ENCODE data around the gene TSC22D4. TPM values are rescaled to one million over a fixed set of nuclear protein-coding genes. Genes with fewer than 3 reads are reported as not detected.
"Not testable (repeated sequence)": the region's sequence is repeated elsewhere in the genome, so short reads cannot be mapped to it uniquely, and the experiment has no call there.

Gene TSC22D4
- total and polyA plus RNA-seq, 5 experiments from 2014 or later = 30.3 to 129 (median 35.9) TPM

DNA sequence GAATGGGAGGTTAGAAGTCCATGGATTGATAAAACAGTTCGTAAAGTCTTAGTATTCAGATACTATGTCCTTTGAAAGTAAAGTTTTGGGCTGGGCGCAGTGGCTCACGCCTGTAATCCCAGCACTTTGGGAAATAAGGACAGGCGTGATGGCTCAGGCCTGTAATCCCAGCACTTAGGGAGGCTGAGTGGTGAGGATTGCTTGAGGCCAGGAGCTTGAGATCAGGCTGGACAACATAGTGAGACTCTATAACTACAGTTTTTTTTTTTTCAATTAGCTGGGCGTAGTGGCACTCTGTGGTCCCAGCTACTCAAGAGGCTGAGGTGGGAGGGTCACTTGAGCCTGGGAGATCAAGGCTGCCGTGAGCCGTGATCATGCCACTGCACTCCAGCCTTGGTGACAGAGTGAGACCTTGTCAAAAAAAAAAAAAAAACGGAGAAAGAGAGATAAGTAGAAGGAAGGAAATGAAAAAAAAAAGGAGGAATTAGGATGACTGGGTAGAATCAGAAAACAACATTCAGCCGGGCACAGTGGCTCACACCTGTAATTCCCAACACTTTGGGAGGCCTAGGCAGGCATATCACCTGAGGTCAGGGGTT lies 34.3 kb upstream of the TSC22D4 start:
- no peak for DNase-seq
- H3K27ac Mint-ChIP-seq = peak overlapping the region in 4 of 10 donors; percentile 15 to 78 (median 58)
- H3K4me3 Mint-ChIP-seq = peak overlapping the region in 1 of 10 donors; percentile 61
- H3K27me3 Mint-ChIP-seq = peaks cover 0 to 7% (median 0%) of the 10 kb centered on the region in 5 donors
- no peak for ATAC-seq
- H3K9me3 Mint-ChIP-seq = no peaks in the 10 kb centered on the region
- H3K4me1 Mint-ChIP-seq = peaks cover 17 to 47% (median 35%) of the 10 kb centered on the region in 4 donors
- H3K36me3 Mint-ChIP-seq = no peaks in the 10 kb centered on the region
- POLR2A ChIA-PET = interaction anchor here (0.6 to 1.2 kb wide), 6 partner anchors 19 to 1800 kb away, joined by 3 to 6 read pairs (median 4); no protein-coding TSS in a partner anchor

DNA sequence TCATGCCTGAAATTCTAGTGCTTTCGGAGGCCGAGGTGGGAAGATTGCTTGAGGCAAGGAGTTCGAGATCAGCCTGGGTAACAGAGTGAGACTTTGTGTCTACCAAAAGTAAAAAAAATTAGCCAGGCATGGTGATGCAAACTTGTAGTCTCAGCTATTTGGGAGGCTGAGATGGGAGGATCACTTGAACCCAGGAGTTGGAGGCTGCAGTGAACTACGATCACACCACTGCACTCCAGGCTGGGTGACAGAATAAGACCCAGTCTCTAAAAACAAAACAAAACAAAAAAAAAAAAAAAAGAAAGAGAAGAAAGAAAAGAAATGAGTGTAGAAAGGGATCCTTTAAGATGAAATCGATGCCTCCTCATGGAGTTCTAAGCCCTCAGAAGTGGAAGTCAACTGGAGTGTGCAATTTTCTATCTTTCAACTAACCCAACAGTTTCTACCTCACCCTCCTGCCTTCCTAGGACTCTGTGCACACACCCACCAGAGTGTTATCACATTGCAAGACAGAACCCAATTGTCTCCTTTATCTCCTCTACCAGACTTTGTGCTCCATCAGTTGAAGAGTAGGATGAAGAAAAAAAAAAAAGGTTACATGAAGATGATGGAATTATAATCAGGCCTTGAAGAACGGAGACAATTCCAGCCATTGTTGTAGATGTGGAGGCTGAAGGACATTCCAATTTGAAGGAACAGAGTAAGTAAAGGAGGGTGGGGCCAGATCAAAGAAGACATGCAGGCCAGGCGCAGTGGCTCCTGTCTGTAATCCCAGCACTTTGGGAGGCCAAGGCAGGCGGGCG lies 31.6 kb upstream of the TSC22D4 start:
- Mint-ChIP-seq H3K27ac (peak overlapping the region in 1 of 10 donors; percentile 61), H3K4me1 (peaks cover 8 to 28% (median 18%) of the 10 kb centered on the region in 4 donors), H3K27me3 (peaks cover 0 to 7% (median 0%) of the 10 kb centered on the region in 5 donors), H3K9me3 (no peaks in the 10 kb centered on the region), H3K36me3 (no peaks in the 10 kb centered on the region), H3K4me3 (peak overlapping the region in 1 of 10 donors; percentile 31)
- ATAC-seq (no peak), DNase-seq (no peak)
- POLR2A ChIA-PET = no interaction called here

DNA sequence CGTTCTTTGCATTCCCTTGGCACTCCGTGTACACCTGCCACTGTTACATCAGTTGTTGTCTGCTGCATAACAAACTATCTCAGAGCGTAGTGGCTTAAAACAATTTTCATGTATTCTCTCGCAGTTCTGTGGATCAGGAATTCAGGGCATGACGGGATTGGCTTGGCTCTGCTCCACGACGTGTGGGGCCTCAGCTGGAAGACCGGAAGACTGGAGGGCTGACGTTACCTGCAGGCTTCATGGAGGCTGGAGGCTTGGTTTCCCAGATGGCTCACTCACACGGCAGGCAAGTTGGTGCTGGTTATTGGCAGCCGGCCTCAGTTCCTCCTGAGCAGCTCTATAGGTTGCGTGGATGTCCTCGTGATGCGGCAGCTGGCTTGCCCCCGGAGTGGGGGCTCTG lies 30.2 kb upstream of the TSC22D4 start:
- Mint-ChIP-seq H3K4me1 (peaks cover 0 to 19% (median 12%) of the 10 kb centered on the region in 4 donors), H3K27me3 (peaks cover 0 to 7% (median 0%) of the 10 kb centered on the region in 5 donors), H3K4me3 (no peak overlapping the region), H3K36me3 (no peaks in the 10 kb centered on the region), H3K9me3 (no peaks in the 10 kb centered on the region), H3K27ac (no peak overlapping the region)
- ATAC-seq (no peak), DNase-seq (no peak)
- POLR2A ChIA-PET = no interaction called here

DNA sequence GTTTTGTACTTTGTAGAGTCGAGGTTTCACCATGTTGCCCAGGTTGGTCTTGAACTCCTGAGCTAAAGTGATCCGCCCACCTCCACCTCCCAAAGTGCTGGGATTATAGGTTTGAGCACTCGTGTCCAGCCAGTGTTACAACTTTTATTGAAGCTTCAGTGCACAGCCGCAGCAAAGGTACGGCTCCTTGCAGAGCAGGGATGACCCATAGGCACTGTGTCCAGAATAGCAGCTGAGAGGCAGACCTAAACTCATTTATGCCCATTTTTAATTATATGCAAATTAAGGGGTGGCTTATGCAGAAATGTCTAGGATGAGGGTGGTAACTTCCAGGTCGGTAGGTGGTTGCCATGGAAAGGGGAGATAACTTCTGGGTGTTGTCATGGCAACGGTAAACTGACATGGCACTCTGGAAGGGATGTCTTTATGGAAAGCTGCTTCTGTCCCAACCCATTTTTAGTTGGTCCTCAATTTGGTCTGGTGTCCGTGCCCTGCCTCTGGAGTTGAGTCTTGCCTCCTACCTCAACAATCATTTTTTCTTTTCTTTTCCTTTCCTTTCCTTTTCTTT lies 27.4 kb upstream of the TSC22D4 start:
- no peaks in the 10 kb centered on the region for H3K36me3 Mint-ChIP-seq
- no peak overlapping the region for H3K4me3 Mint-ChIP-seq
- POLR2A ChIA-PET = interaction anchor here (0.7 to 1.4 kb wide), 3 partner anchors 13 to 169 kb away, joined by 5 to 7 read pairs (median 5); no protein-coding TSS in a partner anchor
- H3K9me3 Mint-ChIP-seq = no peaks in the 10 kb centered on the region
- ATAC-seq (no peak), DNase-seq (no peak)
- H3K27me3 Mint-ChIP-seq = peaks cover 0 to 5% (median 0%) of the 10 kb centered on the region in 5 donors
- H3K4me1 Mint-ChIP-seq = peaks cover 0 to 7% (median 3%) of the 10 kb centered on the region in 4 donors
- H3K27ac Mint-ChIP-seq = peak overlapping the region in 3 of 10 donors; percentile 52 to 55 (median 53)

DNA sequence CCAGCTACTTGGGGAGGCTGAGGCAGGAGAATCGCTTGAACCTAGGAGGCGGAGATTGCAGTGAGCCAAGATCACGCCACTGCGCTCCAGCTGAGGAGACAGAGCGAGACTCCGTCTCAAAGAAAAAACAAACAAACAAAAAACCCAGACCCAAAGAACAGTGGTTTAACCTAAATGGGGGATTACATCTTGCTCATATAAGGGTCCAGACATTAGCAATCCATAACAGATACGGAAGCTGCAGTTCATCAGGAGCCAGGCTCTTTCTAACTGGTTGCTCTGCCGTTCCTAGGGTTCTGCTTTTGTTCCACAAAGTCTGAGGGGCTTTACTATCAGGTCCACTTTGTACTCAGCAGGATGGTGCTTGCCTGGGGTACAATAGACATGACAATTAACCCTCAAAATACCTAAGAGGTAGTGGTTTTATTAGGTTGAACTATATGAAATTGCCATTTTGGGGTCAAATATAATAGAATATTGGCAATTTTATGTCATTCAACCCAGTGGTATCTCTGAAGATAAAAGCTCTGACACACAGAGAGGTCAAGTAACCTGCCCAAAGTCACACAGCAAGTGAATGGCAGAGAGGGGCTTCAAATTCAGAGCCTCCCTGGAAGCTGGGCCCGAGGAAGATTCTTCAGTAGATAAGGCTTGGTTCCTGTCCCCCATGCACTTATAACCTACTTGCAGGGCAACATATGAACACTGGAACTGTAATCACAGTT lies 26.0 kb upstream of the TSC22D4 start:
- H3K36me3 Mint-ChIP-seq = no peaks in the 10 kb centered on the region
- no peak overlapping the region for H3K27ac Mint-ChIP-seq
- no peaks in the 10 kb centered on the region for H3K9me3 Mint-ChIP-seq
- peaks cover 0 to 2% (median 0%) of the 10 kb centered on the region in 5 donors for H3K27me3 Mint-ChIP-seq
- H3K4me3 Mint-ChIP-seq = no peak overlapping the region
- peaks cover 0 to 3% (median 0%) of the 10 kb centered on the region in 4 donors for H3K4me1 Mint-ChIP-seq
- ATAC-seq (no peak), DNase-seq (no peak)
- POLR2A ChIA-PET = interaction anchor here (0.7 kb wide), 2 partner anchors 41 to 68 kb away, joined by 3 to 5 read pairs; no protein-coding TSS in a partner anchor

DNA sequence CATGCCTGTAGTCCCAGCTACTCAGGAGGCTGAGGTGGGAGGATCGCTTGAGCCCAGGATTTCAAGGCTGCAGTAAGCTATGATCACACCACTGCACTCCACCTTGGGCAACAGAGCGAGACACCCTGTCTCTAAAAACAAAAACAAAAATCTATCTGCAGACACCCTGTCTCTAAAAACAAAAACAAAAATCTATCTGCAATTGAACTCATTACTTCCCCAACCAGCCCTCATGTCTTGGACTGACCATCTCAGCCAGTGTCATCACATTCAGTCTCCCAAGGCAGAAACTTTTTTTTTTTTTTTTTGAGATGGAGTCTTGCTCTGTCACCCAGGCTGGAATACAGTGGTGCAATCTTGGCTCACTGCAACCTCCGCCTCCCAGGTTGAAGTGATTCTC lies 25.0 kb upstream of the TSC22D4 start:
- H3K4me1 Mint-ChIP-seq, H3K9me3 Mint-ChIP-seq, H3K4me3 Mint-ChIP-seq, H3K27me3 Mint-ChIP-seq, DNase-seq, ATAC-seq, H3K36me3 Mint-ChIP-seq: not testable (repeated sequence)
- peak overlapping the region in 1 of 10 donors; percentile 56 for H3K27ac Mint-ChIP-seq
- POLR2A ChIA-PET = interaction anchor here (0.7 kb wide), 2 partner anchors 67 to 187 kb away, joined by 4 to 5 read pairs; no protein-coding TSS in a partner anchor

DNA sequence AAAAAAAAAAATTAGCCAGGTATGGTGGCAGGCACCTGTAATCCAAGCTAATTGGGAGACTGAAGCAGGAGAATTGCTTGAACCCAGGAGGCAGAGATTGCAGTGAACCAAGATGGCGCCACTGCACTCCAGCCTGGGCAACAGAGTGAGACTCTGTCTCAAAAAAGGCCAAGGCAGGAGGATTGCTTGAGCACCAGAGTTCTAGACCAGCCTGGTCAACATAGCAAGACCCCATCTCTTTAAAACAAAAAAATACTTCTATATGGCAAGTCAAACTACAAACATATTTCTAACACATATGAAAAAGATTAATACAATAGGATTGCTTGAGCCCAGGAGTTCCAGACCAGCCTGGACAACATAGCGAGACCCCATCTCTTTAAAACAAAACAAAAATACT lies 21.7 kb upstream of the TSC22D4 start:
- H3K4me3 Mint-ChIP-seq, H3K27ac Mint-ChIP-seq, DNase-seq, POLR2A ChIA-PET, H3K36me3 Mint-ChIP-seq, H3K27me3 Mint-ChIP-seq, H3K4me1 Mint-ChIP-seq, H3K9me3 Mint-ChIP-seq, ATAC-seq: not testable (repeated sequence)

DNA sequence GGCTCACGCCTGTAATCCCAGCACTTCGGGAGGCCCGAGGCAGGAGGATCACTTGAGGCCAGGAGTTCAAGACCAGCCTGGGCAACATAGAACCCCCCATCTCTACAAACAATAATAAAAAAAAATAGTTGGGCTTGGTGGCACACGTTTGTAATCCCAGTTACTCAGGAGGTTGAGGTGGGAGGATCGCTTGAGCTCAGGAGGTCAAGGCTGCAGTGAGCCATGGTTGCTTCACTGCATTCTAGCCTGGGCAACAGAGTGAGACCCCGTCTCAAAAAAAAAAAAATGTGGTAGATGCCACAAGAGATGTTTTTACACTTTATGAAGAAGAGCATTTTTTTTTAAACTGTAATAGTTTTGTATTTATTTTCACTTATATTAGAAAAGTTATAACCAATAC lies 17.5 kb upstream of the TSC22D4 start:
- H3K4me1 Mint-ChIP-seq = peaks cover 7 to 30% (median 15%) of the 10 kb centered on the region in 4 donors
- H3K27me3 Mint-ChIP-seq = peaks cover 0 to 12% (median 0%) of the 10 kb centered on the region in 5 donors
- DNase-seq (peak in 1 of 10 donors; percentile 2), ATAC-seq (no peak)
- H3K4me3 Mint-ChIP-seq = no peak overlapping the region
- H3K9me3 Mint-ChIP-seq = no peaks in the 10 kb centered on the region
- POLR2A ChIA-PET = interaction anchor here (0.9 to 2.7 kb wide), 3 partner anchors 14 to 63 kb away, joined by 6 to 12 read pairs (median 7); no protein-coding TSS in a partner anchor
- no peaks in the 10 kb centered on the region for H3K36me3 Mint-ChIP-seq
- H3K27ac Mint-ChIP-seq = peak overlapping the region in 3 of 10 donors; percentile 24 to 45 (median 35)

DNA sequence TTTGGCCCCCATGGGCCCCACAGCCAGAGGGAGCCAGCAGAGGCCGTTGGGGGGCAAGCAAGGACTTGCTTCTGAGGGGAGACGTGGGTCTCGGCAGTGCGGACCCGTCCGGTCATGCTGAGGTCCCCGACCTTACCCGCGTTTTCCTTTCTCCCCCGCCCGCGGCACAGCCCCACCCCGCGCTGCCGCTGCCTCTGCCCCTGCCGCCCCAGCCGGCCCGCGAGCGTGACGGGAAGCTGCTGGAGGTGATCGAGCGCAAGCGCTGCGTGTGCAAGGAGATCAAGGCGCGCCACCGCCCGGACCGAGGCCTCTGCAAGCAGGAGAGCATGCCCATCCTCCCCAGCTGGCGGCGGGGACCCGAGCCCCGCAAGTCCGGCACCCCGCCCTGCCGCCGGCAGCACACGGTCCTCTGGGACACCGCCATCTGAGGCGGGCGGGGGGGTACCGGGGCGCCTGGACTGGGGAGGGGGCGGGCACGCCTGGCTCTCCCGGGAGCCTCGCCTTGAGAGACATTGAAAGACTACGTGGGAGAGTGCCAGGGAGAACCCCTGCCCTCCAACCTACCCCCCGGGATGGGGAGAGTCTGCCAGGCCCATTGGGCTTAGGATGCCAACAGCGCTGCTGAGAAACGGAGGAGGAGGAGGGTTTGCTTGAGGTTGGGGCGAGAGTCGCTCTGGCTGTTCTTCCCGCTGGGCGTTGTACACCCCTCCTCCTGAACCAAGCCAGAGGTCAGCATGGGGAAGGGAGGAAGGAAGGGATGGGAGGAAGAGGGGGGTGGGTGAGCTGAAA lies 14.7 kb upstream of the TSC22D4 start:
- Mint-ChIP-seq H3K9me3 (no peaks in the 10 kb centered on the region), H3K36me3 (no peaks in the 10 kb centered on the region), H3K4me3 (peak overlapping the region; percentile 47 to 87 (median 77)), H3K27ac (peak overlapping the region in 7 of 10 donors; percentile 31 to 82 (median 70)), H3K27me3 (peaks cover 0 to 12% (median 0%) of the 10 kb centered on the region in 5 donors), H3K4me1 (peaks cover 7 to 36% (median 16%) of the 10 kb centered on the region in 4 donors)
- DNase-seq (peak; percentile 34 to 74 (median 54)), ATAC-seq (peak; percentile 93 to 97)
- POLR2A ChIA-PET = interaction anchor here (0.5 to 3.0 kb wide), 13 partner anchors 15 to 93 kb away, joined by 3 to 14 read pairs (median 5); partner anchors contain the start of genes AGFG2, FBXO24 and TSC22D4

DNA sequence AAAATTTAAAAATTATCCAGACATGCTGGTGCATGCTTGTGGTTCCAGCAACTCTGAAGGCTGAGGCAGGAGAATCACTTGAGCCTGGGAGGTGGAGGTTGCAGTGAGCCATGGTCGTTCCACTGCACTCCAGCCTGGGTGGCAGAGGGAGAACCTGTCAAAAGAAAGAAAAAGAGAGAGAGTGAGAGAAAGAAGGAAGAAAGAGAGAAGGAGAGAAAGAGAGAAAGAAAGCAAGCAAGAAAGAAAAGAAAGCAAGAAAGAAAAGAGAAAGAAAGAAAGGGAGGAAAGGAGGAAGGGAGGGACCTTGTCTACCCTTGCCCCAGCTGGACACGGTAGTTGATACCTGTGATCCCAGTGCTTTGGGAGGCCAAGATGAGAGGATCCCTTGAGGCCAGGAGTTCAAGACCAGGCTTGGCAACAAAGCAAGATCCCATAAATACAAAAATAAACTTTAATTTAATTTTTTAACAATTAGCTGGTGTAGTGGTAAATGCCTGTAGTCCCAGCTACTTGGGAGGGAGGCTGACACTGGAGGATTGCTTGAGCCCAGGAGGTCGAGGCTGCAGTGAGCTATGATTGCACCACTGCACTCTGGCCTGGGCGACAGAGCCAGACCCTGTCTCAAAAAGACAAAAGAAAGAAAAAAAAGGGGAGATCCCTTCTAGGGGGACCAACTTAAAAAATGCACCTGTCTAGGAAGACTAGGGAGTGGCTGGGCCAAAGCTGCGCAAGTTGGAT lies 13.9 kb upstream of the TSC22D4 start:
- H3K4me3 Mint-ChIP-seq = peak overlapping the region; percentile 47 to 87 (median 77)
- DNase-seq (peak in 1 of 10 donors; percentile 36), ATAC-seq (peak in 1 of 2 donors; percentile 13)
- no peaks in the 10 kb centered on the region for H3K9me3 Mint-ChIP-seq
- H3K36me3 Mint-ChIP-seq = no peaks in the 10 kb centered on the region
- H3K27ac Mint-ChIP-seq = peak overlapping the region in 9 of 10 donors; percentile 36 to 92 (median 69)
- peaks cover 7 to 36% (median 16%) of the 10 kb centered on the region in 4 donors for H3K4me1 Mint-ChIP-seq
- H3K27me3 Mint-ChIP-seq = peaks cover 0 to 12% (median 0%) of the 10 kb centered on the region in 5 donors
- POLR2A ChIA-PET = interaction anchor here (0.6 to 3.0 kb wide), 12 partner anchors 14 to 93 kb away, joined by 3 to 14 read pairs (median 4); partner anchors contain the start of genes AGFG2, FBXO24, MEPCE and TSC22D4

DNA sequence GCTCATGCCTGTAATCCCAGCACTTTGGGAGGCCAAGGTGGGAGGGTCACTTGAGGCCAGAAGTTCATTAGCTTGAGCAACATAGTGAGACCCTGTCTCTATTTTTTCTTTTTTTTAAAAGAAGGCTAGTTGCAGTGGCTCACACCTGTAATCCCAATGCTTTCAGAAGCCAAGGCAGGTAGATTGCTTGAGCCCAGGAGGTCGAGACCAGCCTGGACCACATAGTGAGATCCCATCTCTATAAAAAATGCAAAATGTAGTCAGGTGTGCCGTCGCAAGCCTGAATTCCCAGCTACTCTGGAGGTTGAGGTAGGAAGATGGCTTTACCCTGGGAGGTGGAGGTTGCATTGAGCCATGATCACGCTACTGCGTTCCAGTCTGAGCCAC lies 12.2 kb upstream of the TSC22D4 start:
- POLR2A ChIA-PET = interaction anchor here (0.6 to 1.4 kb wide), 2 partner anchors 12 to 69 kb away, joined by 3 to 5 read pairs; partner anchors contain the start of gene TSC22D4
- no peaks in the 10 kb centered on the region for H3K9me3 Mint-ChIP-seq
- H3K36me3 Mint-ChIP-seq = no peaks in the 10 kb centered on the region
- peak overlapping the region in 1 of 10 donors; percentile 64 for H3K27ac Mint-ChIP-seq
- peaks cover 7 to 36% (median 16%) of the 10 kb centered on the region in 4 donors for H3K4me1 Mint-ChIP-seq
- ATAC-seq (no peak), DNase-seq (no peak)
- H3K27me3 Mint-ChIP-seq = peaks cover 0 to 11% (median 0%) of the 10 kb centered on the region in 5 donors
- no peak overlapping the region for H3K4me3 Mint-ChIP-seq

Measured in naive thymus-derived CD8-positive, alpha-beta T cell (primary cell).